K562 (cell line): ENCODE measurements around the gene NAA15. TPM values are rescaled to one million over a fixed set of nuclear protein-coding genes. Genes with fewer than 3 reads are reported as not detected.
A peak's percentile ranks its signal among the peaks of the same experiment; 100 is the strongest.

Experiments
- ATAC-seq: fragments of 200-7000 bp; cut with Tn5 transposase; 3 replicates; pipeline ENCODE4 v1.9.1; 2020; ENCODE audit warnings: moderate library complexity
- BruUV-seq: library from RNA; stranded (reverse); fragments of 400-500 nt; replicated peaks from 2 replicates; lab custom pipeline; 2021; lab: Mats Ljungman, UMichigan
- CTCF ChIA-PET: fragments of 300-600 bp; formaldehyde crosslinking; extraction: SDS; loops from one replicate; lab custom pipeline; 2021; ENCODE audit warnings: low intra/inter-chr PET ratio; lab: Yijun Ruan, JAX
- POLR2A ChIA-PET: fragments of 300-600, 350-650 bp; sonication (Branson Sonifier 250); formaldehyde crosslinking; extraction: SDS; loops from one replicate; lab custom pipeline; 2021; ENCODE audit warnings: antibody characterized with exemption, inconsistent platforms; lab: Yijun Ruan, JAX
- DNase-seq, 4 experiments: peaks; one replicate each; pipeline versions ENCODE4 v3.0.0 to v3.0.0-alpha.2; 2011 to 2018; ENCODE audit warnings: low spot score in 3 of 4, mixed read lengths in 3 of 4; ENCODE audit errors: extremely low read depth in 1 of 4
- FAIRE-seq: peaks from 2 replicates; lab custom pipeline; 2011; peaks lifted over from hg19 to GRCh38; lab: Jason Lieb, UNC
- H2AFZ ChIP-seq: 2 replicates; pipeline ENCODE4 v1.6.0; 2011; ENCODE audit warnings: low read depth, low read length, control low read depth, inconsistent platforms
- H3K27ac ChIP-seq: fragments of 200-600 bp; 3 replicates; pipeline ENCODE4 v1.8.0; 2011; ENCODE audit warnings: low read depth, mild to moderate bottlenecking, control low read depth, inconsistent platforms, low read length, moderate library complexity, mixed read lengths; ENCODE audit errors: extremely low read depth
- H3K27me3 ChIP-seq, 2 experiments: fragments of 300-600 bp in 1 of 2; 2 replicates in 1 of 2; 3 replicates in 1 of 2; pipeline versions ENCODE4 v1.6.0 to v1.8.0; 2011; ENCODE audit warnings: inconsistent platforms in 2 of 2, low read length in 2 of 2, mild to moderate bottlenecking in 1 of 2, mixed read lengths in 1 of 2, moderate library complexity in 1 of 2; ENCODE audit not compliant: control insufficient read depth in 2 of 2, insufficient read depth in 2 of 2
- H3K36me3 ChIP-seq: fragments of 300-600 bp; 3 replicates; pipeline ENCODE4 v1.8.0; 2011; ENCODE audit warnings: mild to moderate bottlenecking, low read length, inconsistent platforms; ENCODE audit not compliant: control insufficient read depth, insufficient read depth
- H3K4me1 ChIP-seq, 2 experiments: fragments of 200-600 bp in 1 of 2; replicated peaks in 1 of 2; 2 replicates in 1 of 2; 3 replicates in 1 of 2; pipeline versions ENCODE4 v1.5.1 to v1.8.0; 2011; ENCODE audit warnings: inconsistent platforms in 2 of 2, low read length in 2 of 2, mild to moderate bottlenecking in 1 of 2, mixed read lengths in 1 of 2, moderate library complexity in 1 of 2; ENCODE audit not compliant: control insufficient read depth in 2 of 2, insufficient read depth in 2 of 2
- H3K4me2 ChIP-seq: 2 replicates; pipeline ENCODE4 v1.6.1; 2011; ENCODE audit warnings: low read length, control low read depth, inconsistent platforms, mixed read lengths; ENCODE audit not compliant: insufficient read depth
- H3K4me3 ChIP-seq: fragments of 200-600 bp; sonication (generic), shearing (Covaris generic); 2 replicates; pipeline ENCODE4 v1.5.1; 2016; ENCODE audit warnings: control low read depth, inconsistent platforms
- H3K79me2 ChIP-seq: fragments of 200-600 bp; 3 replicates; pipeline ENCODE4 v1.8.0; 2011; ENCODE audit warnings: low read length, inconsistent platforms; ENCODE audit not compliant: control insufficient read depth, insufficient read depth
- H3K9ac ChIP-seq, 2 experiments: 2 replicates each; pipeline versions ENCODE4 v1.6.0 to v1.6.1; 2011; ENCODE audit warnings: low read depth in 2 of 2, low read length in 2 of 2, control low read depth in 1 of 2, inconsistent platforms in 1 of 2, mild to moderate bottlenecking in 1 of 2, mixed read lengths in 1 of 2; ENCODE audit not compliant: insufficient read depth in 1 of 2
- H3K9me1 ChIP-seq: one replicate; pipeline ENCODE4 v1.6.0; 2011; ENCODE audit warnings: inconsistent platforms, mild to moderate bottlenecking, low read length, moderate library complexity; ENCODE audit not compliant: control insufficient read depth, insufficient read depth
- H3K9me3 ChIP-seq: replicated peaks from 2 replicates; pipeline ENCODE4 v1.5.1; 2011; ENCODE audit warnings: low read depth, low read length, inconsistent platforms; ENCODE audit not compliant: control insufficient read depth, insufficient read depth
- H4K20me1 ChIP-seq: replicated peaks from 2 replicates; pipeline ENCODE4 v1.6.1; 2011; ENCODE audit warnings: low read length, inconsistent platforms, mixed read lengths; ENCODE audit not compliant: control insufficient read depth, insufficient read depth
- NELFE ChIP-seq: IDR thresholded peaks from 2 replicates; pipeline ENCODE4 v1.6.1; 2011; ENCODE audit warnings: mild to moderate bottlenecking; ENCODE audit not compliant: insufficient read depth, insufficient read length
- SETDB1 ChIP-seq: IDR thresholded peaks from one replicate; pipeline ENCODE4 v1.6.1; 2012; ENCODE audit warnings: low read length, control low read depth, inconsistent platforms
- USF1 ChIP-seq: sonication (generic); formaldehyde crosslinking; IDR thresholded peaks from 2 replicates; pipeline ENCODE4 v1.9.0; 2022; ENCODE audit warnings: mild to moderate bottlenecking, missing genetic modification reagents
- XRCC3 ChIP-seq: fragments of 450-650 bp; IDR thresholded peaks from 2 replicates; pipeline ENCODE4 v1.6.1; 2017; ENCODE audit warnings: mild to moderate bottlenecking, moderate library complexity
- ZNF384 ChIP-seq: IDR thresholded peaks from 2 replicates; pipeline ENCODE4 v1.6.1; 2012; ENCODE audit warnings: low read depth, low read length, improper control_type of control experiment
- WGBS: fragments of 100-300 bp; shearing (Covaris generic); methylation state at CpG from one replicate; pipeline ENCODE4 v1.1.6; 2016; ENCODE audit warnings: low coverage, mixed read lengths; ENCODE audit not compliant: insufficient coverage; ENCODE audit errors: missing lambda C conversion rate; 5-methylcytosine and 5-hydroxymethylcytosine counted together
- in situ Hi-C: fragments of 300-500 bp; cut with MboI; formaldehyde crosslinking; loops from 4 replicates; pipeline ENCODE4 v1.15.0; 2018; ENCODE audit warnings: inconsistent platforms, mixed read lengths
- intact Hi-C: fragments of 100-400 bp; cut with micrococcal nuclease; formaldehyde crosslinking; loops from 2 replicates; pipeline ENCODE4 v1.14.2; 2022
- polyA plus RNA-seq, 8 experiments: library from polyadenylated mRNA; depleted of rRNA in 4 of 8; stranded (reverse) in 5 of 8; unstranded in 3 of 8; fragments of >200 nt; fragmentation: Nextera tagmentation in 2 of 8; fragmentation: Illumina TruSeq in 1 of 8; extraction: Ambion mirVana in 2 of 8; extraction: Trizol in 1 of 8; gene quantifications; 2 replicates each; pipeline versions ENCODE4 v1.2.1 to v1.2.3, GENCODE V29; 2011 to 2014; ENCODE audit warnings: inconsistent platforms in 1 of 8, missing spikeins in 1 of 8
- total RNA-seq, 7 experiments: library from RNA; depleted of rRNA in 6 of 7; stranded (reverse); fragments of >200 nt in 6 of 7; fragmentation: Illumina TruSeq in 2 of 7; extraction: Trizol in 2 of 7; gene quantifications; 2 replicates each; pipeline versions ENCODE4 v1.2.1 to v1.2.3, GENCODE V29; 2011 to 2021; ENCODE audit warnings: low replicate concordance in 1 of 7
- TF ChIP-seq, protein P1 (sequence below): sonication (generic); formaldehyde crosslinking; IDR thresholded peaks from 2 replicates; pipeline ENCODE4 v1.5.0; 2020; ENCODE audit warnings: missing genetic modification reagents

NAA15 gene
- total and polyA plus RNA-seq, 9 of the 15 experiments (the other 6 are each of a cell fraction or from before 2014, with no cell fraction given): 37.8 to 117 (median 63.2) TPM

- Histone ChIP-seq H3K4me1 (peaks cover 11 to 17% of the 10 kb centered on the region in 2 experiments; a peak in 4 of 5 replicates), H3K4me3 (no peak overlapping the region), H3K36me3 (peaks cover 42% of the 10 kb centered on the region), H4K20me1 (no peaks in the 10 kb centered on the region; the same call in 1 of the 2 replicates), H3K9me1 (no peaks in the 10 kb centered on the region), H3K79me2 (peaks cover 99% of the 10 kb centered on the region), H3K27ac (peak overlapping the region; percentile 35; the same call in 1 of the 3 replicates), H3K9me3 (peaks cover 3% of the 10 kb centered on the region; the same call in 1 of the 2 replicates), H3K4me2 (0 out of 2 replicates have a peak overlapping the region, but pooled peaks have one; percentile 33), H2AFZ (no peak overlapping the region), H3K9ac (no peak overlapping the region), H3K27me3 (no peaks in the 10 kb centered on the region)
- no peak for FAIRE-seq
- no TSS peak for BruUV-seq
- peak; percentile 23; the same call in 2 of the 3 replicates for ATAC-seq
- DNase-seq: no peak
- POLR2A ChIA-PET: interaction anchor here (1.1 kb wide), 1 partner anchor 13 kb away, joined by 3 read pairs; the partner anchor contains the start of gene NAA15
- in situ Hi-C loops: no loop called here
- WGBS: 85% methylated on average over 4 of the region's 4 CpGs
- intact Hi-C loops: no loop called here
- CTCF ChIA-PET: no interaction called here
- TF ChIP-seq USF1 (CRISPR knock-in tag) (no peak), XRCC3 (no peak), NELFE (no peak), SETDB1 (no peak), ZNF384 (no peak)
- TF ChIP-seq, protein P1, sequence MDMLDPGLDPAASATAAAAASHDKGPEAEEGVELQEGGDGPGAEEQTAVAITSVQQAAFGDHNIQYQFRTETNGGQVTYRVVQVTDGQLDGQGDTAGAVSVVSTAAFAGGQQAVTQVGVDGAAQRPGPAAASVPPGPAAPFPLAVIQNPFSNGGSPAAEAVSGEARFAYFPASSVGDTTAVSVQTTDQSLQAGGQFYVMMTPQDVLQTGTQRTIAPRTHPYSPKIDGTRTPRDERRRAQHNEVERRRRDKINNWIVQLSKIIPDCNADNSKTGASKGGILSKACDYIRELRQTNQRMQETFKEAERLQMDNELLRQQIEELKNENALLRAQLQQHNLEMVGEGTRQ (CRISPR knock-in tag): no peak
Observed at GRCh38 chr4:139314047-139314800, 12.9 kb downstream of the NAA15 start.
